Tibial nerve (tissue), 4 donors: ENCODE measurements around the gene TDRD3.

Experiments
- CTCF ChIP-seq, 5 experiments: fragments of 200-600 bp in 3 of 5; fragments of 450-650 bp in 2 of 5; sonication (generic) in 3 of 5; IDR thresholded peaks; one replicate each; pipeline ENCODE4 v1.5.1; 2016 to 2019; ENCODE audit warnings: antibody characterized with exemption in 5 of 5, mild to moderate bottlenecking in 3 of 5, moderate library complexity in 2 of 5
- EP300 ChIP-seq, 2 donors: sonication (generic); formaldehyde crosslinking; IDR thresholded peaks; one replicate each; pipeline ENCODE4 v1.6.1; 2017; ENCODE audit warnings: antibody characterized with exemption in 2 of 2, mild to moderate bottlenecking in 1 of 2
- POLR2A ChIP-seq, 2 donors: fragments of 450-650 bp; IDR thresholded peaks; one replicate each; pipeline ENCODE4 v1.6.1; 2017; ENCODE audit warnings: antibody characterized with exemption in 2 of 2, mild to moderate bottlenecking in 2 of 2, moderate library complexity in 2 of 2

- TF ChIP-seq CTCF (IDR thresholded peaks at IDR 0.05) (no peak), POLR2A (IDR thresholded peaks at IDR 0.05) (no peak), EP300 (IDR thresholded peaks at IDR 0.05) (no peak)
These were observed 178.1 kb downstream of the TDRD3 start for GRCh38 chr13:60575142-60575541.
